ENCODE data around the gene ADCK2. TPM values are rescaled to one million over a fixed set of nuclear protein-coding genes. Genes with fewer than 3 reads are reported as not detected.
"Not testable (repeated sequence)": the region's sequence is repeated elsewhere in the genome, so short reads cannot be mapped to it uniquely, and the experiment has no call there.

Gene ADCK2
- polyA plus RNA-seq, 3 donors: 20.7 to 27.0 (median 23.1) TPM

DNA sequence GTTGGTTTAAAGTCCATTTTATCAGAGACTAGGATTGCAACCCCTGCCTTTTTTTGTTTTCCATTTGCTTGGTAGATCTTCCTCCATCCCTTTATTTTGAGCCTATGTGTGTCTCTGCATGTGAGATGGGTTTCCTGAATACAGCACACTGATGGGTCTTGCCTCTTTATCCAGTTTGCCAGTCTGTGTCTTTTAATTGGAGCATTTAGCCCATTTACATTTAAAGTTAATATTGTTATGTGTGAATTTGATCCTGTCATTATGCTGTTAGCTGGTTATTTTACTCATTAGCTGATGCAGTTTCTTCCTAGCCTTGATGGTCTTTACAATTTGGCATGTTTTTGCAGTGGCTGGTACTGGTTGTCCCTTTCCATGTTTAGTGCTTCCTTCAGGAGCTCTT, 39.6 kb downstream of the ADCK2 start:
- DNase-seq (ENCODE audit: extremely low read depth in 1 of 11, low read depth in 9 of 11, low spot score in 4 of 11): not testable (repeated sequence)

DNA sequence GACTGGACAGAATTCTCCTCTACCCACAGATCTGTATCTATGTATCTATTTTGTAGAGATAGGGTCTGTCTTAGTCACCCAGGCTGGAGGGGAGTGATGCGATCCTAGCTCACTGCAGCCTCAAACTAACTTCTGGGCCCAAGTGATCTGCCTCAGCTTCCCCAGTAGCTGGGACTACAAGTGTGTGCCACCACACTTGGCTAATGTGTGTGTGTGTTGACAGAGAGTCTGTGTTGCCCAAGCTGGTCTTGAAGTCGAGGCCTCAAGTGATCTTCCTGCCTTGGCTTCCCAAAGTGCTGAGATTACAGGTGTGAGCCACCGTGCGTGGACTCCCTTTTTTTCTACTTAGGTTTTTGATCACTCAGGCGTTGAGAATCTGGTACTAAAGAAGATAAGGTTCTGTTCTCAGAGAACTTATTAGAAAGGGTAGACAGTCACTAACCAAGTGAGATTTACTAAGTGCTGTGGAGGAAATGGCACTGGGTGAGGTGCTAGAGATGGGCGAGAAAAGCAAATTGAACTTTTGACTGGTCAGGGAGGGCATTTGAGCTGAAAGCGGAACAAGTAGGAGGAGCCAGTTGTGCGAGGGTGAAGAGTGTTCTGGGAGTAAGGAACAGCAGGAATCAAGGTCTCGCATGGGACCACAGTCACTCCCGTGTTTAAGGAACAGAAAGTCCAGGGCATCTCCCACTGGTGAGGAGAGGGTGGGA, 41.7 kb downstream of the ADCK2 start:
- no peak for DNase-seq (ENCODE audit: extremely low read depth in 1 of 11, low read depth in 9 of 11, low spot score in 4 of 11)

DNA sequence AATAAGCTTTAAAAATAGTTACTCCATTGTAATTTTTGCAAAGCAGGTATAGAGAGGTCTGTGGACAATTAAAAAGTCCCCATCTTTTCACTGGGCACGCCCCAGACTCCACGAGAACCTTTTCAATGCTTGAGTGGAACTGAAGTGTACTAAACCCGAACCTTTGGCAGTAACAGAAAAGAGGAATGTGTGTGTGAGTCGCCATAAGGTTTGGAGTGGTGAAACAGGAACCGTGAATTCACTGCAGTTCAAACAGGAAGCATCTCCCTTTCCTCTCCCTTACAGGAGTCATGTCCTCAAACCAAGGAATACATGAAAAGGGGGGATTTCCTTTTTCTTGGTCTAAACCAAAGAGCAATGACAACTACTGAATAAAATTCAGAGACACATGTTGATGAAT, 47.0 kb downstream of the ADCK2 start:
- DNase-seq (ENCODE audit: extremely low read depth in 1 of 11, low read depth in 9 of 11, low spot score in 4 of 11): no peak

DNA sequence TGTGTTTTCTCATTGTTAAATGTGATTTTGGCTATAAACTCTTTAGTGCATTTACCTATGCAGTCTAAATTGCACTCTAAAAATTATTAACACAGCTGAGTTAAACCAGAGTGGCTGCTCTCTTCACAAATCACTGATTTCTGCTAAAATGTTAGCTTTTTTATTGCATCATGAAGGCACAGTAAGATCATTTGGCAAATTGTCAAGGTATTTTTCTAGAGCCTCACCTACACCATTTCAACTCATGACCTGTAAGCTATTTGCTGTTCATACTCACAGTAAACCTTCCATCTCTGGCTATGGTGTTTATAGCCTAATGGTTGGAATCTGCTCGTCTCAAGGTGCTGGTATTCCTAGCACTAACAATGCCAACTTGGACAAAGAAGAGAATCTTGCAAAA, 49.5 kb downstream of the ADCK2 start:
- no peak for DNase-seq (ENCODE audit: extremely low read depth in 1 of 11, low read depth in 9 of 11, low spot score in 4 of 11)

DNA sequence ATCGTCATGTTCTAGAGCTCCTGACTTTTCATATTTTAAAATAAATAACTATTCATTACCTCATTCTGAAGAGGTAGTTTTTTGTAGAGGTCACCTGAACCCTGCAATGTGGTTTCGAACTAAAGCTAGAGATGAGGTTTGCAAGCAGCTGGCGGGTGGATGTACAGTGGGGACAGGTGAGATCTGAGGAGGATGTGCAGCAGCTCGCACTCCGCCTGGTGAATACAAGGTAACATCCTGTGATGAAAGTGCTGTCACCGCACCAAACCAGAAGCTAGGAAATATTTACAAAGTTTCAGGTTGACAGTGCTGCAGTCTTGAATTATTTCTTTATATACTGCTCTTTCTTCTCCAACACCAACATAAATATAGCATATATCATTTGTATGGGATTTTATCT, 50.3 kb downstream of the ADCK2 start:
- DNase-seq (ENCODE audit: extremely low read depth in 1 of 11, low read depth in 9 of 11, low spot score in 4 of 11): no peak

DNA sequence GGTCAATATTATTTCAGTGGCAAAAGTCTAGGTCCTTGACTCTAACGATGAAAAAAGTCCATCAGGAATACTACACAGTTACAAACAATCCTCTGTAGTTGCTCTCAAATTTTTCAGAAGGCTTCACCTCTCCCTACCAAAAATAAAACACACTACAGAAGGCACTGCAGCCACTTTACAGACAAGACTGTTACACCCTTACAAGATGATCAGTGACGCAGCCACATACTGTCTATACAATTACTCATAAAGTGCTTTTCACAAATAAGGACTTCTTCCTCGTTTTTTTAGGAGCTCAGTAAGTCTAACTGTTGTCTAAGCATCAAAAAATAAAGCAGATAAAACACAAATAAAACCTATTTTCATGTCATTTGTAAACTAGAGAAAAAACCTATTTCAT, 50.8 kb downstream of the ADCK2 start:
- DNase-seq (ENCODE audit: extremely low read depth in 1 of 11, low read depth in 9 of 11, low spot score in 4 of 11): no peak

DNA sequence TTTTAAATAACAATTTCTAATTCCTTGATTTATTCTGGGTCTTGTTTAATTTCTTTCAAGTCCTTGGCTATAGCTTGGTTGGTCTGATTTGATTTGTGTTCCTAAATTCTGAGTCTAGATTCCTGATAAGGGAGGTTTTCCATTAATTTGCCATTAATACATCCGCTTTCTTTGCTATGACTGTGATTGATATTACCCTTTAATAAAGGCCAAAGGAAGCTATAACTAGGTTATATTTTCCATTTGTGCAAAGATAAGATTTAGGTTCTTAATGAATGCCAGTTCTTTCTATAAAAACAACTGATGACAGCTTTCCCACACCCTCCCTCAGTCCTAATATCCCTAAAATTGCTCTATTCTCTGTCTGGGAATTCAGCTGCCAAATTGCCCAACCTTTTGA, 52.0 kb downstream of the ADCK2 start:
- DNase-seq (ENCODE audit: extremely low read depth in 1 of 11, low read depth in 9 of 11, low spot score in 4 of 11): no peak

DNA sequence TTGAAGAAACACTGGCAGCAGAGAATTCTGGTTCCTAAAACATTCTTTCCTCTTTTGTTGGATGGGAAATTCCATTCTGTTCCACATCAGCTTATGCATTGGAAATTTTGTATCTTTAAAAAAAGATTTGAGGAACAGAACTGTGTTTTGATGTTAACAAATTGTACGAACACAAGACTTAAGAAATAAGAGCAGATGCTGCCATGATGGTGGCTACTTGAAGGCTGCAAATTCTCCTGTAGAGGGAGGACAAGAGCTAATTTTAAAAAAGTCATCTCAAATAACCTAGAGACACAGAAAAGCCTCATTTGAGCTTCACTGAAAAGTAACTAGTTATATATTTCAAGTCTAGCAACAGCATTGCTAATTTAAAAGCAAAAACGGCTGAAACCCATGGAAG, 53.5 kb downstream of the ADCK2 start:
- DNase-seq (ENCODE audit: extremely low read depth in 1 of 11, low read depth in 9 of 11, low spot score in 4 of 11): no peak

DNA sequence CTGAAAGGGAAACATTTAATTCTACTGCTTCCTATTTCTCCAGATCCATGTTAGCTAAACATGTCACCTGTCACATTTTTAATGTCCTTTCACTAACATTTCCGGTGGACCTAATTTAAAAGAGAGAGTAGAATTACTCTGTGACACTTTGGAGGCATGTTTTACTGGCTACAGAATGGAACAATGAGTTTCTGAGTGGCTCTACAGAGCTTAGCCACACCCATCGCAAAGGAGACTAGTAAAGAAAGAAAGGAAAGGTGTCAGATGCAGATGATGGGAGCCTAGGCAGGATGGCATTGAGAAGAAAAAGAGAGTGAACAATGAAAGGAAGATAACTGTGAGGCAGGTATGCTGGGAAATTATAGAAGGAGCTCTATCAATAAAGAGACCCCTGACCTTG, 59.7 kb downstream of the ADCK2 start:
- DNase-seq (ENCODE audit: extremely low read depth in 1 of 11, low read depth in 9 of 11, low spot score in 4 of 11): no peak

DNA sequence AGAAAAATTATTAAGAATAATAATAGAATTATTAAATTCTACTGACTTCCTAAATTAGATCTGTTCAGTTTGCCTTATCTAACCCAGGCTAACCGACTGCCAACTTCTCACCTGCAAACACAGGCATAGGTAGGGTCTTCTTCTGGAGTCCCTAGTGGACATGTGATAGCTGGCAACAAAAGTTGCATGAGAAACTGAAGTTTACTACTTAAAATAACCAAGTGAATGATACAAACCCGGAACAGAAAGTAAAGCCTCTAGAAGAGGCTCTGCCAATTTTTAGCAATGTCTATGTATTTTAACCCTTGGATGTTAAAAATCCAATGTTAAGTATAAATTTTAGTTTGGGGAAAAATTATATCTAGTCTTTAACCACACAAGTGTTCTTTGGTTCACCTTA, 61.4 kb downstream of the ADCK2 start:
- DNase-seq (ENCODE audit: extremely low read depth in 1 of 11, low read depth in 9 of 11, low spot score in 4 of 11): no peak

DNA sequence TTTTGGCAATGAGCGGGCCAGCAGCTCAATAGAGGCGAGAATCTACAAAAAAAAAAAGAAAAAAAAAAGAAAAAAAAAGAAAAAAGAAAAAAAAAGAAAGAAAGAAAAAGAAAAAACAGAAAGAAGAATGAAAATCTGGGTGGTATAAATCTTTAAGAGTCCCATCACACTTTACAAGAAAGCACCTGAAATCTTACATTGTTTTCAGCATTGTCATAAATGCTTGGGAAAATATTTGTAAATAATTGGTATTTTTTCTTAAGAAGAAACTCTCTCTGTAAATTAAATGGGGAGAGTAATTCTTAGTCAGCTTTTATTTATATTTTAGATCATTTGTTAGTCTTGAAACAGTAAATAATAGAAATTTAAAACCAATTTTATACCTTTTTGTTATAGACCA, 62.0 kb downstream of the ADCK2 start:
- no peak for DNase-seq (ENCODE audit: extremely low read depth in 1 of 11, low read depth in 9 of 11, low spot score in 4 of 11)

DNA sequence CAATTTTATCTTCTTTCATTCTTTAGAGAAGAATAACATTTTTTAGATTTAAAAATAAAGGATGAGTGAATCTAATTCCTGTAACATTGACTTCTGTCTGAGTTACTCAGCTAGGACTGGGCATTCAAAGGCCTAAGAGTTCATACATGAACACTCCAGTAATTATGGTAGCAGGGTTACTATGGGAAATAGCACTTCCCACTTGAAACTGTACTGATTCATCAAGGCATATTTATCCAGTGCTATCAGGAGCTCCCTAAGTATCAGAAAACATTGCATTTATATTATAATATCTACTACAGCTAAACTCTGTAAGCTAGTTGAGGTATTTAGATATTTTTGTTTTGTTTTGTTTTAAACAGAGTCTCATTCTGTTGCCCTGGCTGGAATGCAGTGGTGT, 65.5 kb downstream of the ADCK2 start:
- DNase-seq (ENCODE audit: extremely low read depth in 1 of 11, low read depth in 9 of 11, low spot score in 4 of 11): no peak

DNA sequence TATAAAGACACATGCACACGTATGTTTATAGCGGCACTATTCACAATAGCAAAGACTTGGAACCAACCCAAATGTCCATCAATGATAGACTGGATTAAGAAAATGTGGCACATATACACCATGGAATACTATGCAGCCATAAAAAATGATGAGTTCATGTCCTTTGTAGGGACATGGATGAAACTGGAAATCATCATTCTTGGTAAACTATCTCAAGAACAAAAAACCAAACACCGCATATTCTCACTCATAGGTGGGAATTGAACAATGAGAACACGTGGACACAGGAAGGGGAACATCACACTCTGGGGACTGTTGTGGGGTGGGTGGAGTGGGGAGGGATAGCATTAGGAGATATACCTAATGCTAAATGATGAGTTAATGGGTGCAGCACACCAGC, 70.5 kb downstream of the ADCK2 start:
- not testable (repeated sequence) for DNase-seq (ENCODE audit: extremely low read depth in 1 of 11, low read depth in 9 of 11, low spot score in 4 of 11)

DNA sequence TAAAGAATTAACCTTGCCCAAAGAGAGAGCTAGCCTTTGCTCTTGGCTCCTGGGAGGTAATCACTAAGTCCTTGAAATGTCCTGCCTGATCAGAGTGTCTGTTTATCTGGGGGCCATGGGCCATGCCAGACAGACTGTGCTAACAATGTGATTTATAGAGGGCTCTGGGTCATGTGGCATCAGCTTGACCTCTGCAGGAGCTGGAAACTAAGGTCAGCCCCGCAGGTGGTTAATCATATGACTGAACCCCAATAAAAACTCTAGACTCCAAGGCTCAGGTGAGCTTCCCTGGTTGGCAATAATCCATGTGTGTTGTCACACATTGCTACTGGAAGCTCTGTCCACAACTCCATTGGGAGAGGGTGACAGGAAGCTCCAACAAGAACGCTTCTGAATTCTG, 71.3 kb downstream of the ADCK2 start:
- no peak for DNase-seq (ENCODE audit: extremely low read depth in 1 of 11, low read depth in 9 of 11, low spot score in 4 of 11)

Other genes starting within 250 kb of the ADCK2 start
- 100 to 1,000 TPM; 116 to 138 (median 116) TPM for gene MKRN1, start 193.4 kb upstream of the ADCK2 start, polyA plus RNA-seq (ENCODE audit: insufficient read length in 3 of 3)
- gene DENND2A, start 32.1 kb upstream of the ADCK2 start, polyA plus RNA-seq (ENCODE audit: insufficient read length in 3 of 3): 10 to 100 TPM; 34.2 to 37.3 (median 35.4) TPM
- gene NDUFB2, start 23.8 kb downstream of the ADCK2 start, polyA plus RNA-seq (ENCODE audit: insufficient read length in 3 of 3): 100 to 1,000 TPM; 145 to 193 (median 193) TPM

Data from renal cortex interstitium (tissue), 11 donors.